GM18519 (cell line): ENCODE data around the gene ACP4.

Experiments used
- ATAC-seq: cut with Tn5 transposase; IDR thresholded peaks from one replicate; pipeline ENCODE4 v1.9.1; 2021; ENCODE audit warnings: mild to moderate bottlenecking, moderate library complexity; ENCODE audit not compliant: unreplicated experiment, low FRiP score

The ACP4 gene

DNA sequence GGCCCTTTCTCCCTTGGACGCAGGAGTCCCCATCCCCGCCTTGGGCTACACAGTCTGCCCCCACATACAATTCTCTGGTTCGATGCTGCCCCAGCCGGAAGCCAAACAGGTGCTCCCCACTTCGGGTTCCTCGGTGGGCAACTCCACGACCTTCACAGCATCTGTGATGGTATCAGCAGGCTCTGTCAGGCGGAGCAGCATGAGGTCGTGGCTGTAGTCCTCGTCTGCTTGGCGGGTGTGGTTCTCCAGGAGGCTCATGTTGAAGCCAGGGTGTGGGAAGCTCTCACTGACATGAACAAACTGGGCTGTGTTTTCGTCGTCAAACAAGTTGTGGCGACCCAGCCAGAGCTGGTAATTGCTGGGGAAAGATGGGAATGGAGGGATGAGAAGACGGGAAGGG is 29.9 kb downstream of the ACP4 start:
- no peak for ATAC-seq

DNA sequence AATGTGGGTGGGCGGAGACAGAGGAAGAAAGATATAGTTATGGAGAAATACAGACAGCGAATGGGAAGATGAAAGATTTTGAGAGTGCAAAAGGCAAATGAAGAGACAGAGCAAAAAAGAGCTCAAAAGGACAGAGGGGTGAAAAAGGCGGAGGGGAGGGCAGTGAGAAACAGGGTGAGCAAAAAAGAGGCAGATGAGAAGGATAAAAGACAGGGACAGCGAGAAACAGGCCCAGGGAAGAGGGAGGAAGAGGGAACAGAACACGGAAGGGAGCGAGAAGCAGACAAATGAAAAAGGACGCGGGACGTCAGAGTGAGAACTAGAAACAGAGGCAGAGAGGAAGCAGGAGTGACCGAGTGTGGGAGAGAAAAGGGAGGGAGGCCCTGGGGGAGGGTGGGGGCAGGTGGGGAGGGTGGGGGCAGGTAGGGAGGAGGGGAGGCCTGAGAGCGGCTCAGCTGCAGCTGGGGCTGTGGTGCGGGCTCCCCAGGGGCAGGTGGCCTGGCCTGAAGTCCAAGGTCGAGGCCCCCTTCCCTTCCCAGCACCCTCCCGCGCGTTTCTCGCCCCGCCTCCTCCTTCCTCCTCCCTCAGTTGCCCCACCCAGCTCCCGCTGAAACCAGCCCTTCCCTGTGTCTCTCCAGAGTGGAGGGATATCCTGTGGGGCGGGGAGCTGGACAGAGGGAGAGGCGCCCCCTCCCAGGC is 30.5 kb downstream of the ACP4 start:
- ATAC-seq, result no peak

DNA sequence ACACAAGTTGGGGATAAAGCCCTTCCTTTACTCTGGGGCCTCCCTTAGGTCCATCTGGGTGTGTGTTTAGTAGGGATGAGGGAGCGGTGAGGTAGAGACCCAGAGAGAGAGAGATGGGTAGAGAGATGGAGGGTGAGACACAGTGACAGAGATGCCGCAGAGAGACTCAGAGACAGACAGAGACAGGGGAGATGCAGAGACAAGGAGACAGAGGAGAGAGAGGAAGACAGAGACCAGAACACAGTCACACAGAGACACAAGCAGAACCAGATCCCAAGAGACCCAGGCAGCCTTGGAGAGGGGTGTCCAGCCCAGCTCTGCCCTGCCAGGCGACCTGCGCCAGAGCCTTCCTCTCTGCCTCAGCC is 31.0 kb downstream of the ACP4 start:
- ATAC-seq, result no peak

DNA sequence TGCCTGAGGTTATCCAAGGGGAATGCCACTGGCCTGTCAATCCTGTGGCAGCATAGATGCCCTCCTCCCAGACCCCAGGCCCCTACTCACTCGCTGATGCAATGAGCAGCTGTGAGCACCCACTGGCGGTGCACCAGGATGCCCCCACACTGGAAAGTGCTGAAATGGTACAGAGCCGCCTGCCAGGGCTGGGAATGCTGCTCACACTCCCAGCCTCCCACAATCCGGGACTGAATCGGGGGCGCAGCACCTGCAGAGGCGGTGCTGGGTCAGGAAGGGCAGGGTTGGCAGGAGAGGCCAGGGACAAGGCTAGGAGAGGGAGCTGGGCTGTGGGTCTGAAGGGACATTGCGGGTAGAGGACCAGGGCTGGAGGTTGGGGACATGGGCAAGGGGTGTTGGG is 31.4 kb downstream of the ACP4 start:
- ATAC-seq, result no peak

DNA sequence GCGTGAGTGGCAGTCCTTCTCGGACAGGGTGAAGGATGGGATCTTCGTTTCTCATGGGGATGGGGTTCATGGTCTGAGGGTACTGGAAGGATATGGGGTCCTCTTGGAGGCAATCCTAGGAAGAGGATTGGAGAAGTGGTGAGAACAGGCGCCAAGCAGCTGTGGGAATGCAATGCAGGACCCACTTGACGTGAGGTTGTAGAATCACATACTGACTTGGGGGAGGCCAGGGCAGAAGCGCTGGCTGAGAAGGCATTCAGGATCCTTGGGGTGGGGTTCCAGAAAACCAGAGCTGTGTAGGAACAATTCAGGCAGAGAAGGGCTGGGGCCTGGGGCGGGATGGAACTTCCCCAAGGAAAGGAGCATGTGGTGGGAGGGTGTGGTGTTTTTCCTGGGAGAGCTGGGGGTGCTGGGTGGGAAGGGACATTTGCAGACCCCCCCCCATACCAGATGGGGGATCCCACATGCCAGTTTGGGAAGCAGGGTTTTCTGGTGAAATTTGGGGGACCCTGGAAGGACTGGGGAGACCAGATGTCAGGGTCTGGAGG is 32.5 kb downstream of the ACP4 start:
- ATAC-seq, result no peak

DNA sequence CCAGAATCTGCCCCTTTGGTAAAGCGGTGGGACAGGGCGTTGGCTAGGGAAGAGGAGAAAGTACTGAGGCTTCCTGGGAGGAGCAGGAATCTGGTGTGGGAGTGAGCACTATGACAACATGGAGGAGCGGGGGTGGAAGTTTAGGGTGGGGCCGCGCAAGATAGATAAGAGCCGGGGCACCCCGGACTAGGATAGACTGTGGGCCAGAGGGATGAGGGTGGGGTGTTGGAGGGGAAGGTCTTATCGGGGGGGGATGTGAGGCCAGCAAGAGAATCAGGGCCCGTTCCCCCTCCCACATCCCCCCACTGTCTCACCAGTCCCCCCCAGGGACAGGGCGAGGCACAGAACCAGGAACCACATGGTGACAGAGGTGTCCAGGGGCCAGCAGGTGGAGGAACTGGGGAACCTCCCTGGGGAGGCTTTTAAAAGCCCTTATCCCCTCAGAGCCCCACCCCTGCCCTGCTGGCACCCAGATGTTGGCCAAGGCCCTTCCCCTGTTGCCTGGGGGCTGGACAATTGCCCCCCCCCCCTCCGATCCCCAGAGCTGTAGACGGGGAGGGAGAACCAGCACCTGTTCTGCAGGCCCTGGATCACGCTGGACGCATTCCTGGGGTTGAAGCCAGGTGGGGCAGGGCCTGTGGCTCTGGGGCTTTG is 33.3 kb downstream of the ACP4 start, which contains the start of gene KLK1:
TSS of gene KLK1 (minus strand) at position 399 of the 654 bp plus-strand sequence. CDS start at position 360, 39 bp downstream.
- ATAC-seq, result no peak

DNA sequence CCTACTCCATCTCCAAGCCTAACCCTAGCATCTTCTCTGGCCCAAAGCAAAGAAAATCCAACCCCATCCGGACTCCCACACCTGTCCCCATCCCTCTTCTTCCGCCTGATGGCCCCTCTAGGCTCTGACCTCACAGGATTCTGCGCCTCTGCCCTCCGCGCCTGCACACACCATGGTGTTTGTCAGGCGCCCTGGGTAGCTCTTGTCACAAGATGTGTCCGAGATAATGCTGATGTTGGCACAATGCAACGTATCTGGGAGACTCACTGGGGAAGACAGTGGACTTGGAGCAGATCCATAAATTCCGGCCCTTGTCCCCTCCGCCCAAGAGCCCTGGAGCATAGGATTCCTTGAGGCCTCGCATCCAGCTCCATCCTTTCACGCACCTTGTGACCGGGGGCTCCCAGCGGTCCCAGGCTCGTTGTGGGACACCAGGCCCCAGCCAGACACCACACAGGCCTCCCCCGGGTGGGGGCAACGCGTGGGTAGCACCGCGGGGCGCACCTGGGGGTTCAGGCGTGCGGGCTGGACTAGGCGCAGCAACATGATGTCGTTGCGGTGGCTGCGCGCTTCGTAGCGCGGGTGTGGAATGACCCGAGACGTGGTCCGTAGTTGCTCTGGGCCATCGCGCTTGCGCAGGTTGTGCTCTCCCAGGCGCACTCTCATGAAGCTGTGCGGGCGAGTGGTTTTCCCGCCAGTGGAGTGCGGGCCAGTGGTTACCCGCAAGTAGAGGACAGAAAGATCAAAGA is 36.5 kb downstream of the ACP4 start:
- ATAC-seq, result no peak

DNA sequence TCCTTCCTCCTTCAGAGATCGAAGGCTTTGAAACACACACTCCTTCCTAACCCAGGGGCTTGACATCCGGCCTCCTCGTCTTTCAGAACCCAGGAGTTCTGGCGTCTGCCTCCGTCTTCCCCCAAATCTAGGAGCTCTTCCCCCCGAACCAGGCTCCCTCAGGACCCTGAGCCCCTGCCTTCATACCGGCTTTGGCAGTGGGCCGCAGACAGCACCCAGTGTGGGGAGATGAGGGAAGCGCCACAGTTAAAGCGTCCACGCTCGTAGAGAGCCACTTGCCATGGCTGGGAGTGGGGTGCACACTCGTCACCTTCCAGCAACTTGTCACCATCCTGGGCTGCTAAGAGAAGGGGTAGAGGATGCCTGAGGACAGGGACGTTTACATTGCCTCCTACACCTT is 37.3 kb downstream of the ACP4 start:
- no peak for ATAC-seq

DNA sequence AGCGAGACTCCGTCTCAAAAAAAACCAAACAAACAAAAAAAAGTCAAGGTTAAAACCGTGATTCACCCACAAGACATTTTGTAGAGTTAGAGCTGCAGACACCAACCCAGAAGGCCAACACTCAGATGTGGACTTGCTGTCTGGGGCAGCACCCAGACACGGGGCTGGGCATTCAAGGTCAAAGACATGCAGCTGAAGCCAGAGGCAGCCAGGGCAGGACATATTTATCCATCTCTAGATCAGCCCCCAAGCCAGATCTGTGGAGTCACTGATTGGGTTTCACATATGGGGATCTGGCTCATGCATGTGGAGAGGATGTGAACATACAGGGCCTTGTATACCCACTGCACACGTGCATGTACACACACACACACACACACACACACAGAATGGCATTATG is 39.6 kb downstream of the ACP4 start:
- ATAC-seq, result no peak

DNA sequence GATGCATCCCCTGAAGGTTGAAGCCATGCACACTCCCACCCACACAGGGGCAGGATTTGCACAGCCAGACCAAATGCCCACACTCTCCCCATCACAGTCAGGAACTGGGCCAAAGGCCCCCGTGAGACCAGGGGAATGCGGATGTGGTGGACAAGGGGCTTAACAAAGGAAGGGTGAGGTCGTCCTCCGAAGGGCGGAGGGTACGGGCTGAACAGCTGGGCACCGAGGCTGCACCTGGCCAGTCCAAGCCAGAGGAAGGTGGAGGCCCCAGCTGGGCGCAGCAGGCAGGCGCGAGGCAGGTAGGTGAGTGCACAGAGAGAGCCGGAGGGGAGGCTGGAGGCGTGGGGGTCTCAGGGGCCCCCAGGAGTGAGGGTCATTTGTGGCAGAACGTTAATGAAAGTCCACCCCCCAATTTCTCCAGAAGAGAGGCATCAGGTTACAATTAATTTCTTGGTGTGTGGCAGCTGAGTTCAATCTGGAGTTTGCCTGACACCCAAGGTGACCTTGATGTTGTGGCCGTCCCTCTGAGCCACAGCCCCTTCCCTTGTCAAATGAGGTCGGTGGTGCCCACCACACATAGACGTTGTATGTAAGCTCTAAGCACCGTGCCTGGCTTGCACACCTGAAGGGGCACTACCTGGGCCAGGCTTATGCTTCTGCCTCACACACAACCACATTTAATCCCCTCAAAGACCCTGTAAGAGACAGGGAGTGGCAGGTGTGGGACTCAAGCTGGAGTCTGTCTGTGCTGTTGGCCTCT is 40.2 kb downstream of the ACP4 start:
- ATAC-seq, result no peak

DNA sequence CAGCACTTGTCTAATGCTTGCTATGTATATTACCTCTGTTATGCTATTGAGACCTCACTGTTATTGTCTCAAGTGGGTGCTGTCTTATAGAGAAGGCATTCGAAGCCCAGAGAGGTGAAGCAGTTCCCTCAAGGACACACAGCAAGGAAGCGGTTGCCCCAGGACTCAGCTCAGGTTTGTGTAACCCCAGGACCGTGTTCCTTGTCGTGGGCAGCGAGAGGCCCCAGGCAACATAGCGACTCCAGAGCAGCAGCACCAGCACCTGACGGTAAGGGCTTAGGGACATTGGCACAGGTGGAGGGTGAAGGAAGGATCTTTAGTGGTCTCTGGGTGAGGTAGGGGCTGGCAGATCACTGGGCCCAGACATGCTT is 40.8 kb downstream of the ACP4 start:
- no peak for ATAC-seq

DNA sequence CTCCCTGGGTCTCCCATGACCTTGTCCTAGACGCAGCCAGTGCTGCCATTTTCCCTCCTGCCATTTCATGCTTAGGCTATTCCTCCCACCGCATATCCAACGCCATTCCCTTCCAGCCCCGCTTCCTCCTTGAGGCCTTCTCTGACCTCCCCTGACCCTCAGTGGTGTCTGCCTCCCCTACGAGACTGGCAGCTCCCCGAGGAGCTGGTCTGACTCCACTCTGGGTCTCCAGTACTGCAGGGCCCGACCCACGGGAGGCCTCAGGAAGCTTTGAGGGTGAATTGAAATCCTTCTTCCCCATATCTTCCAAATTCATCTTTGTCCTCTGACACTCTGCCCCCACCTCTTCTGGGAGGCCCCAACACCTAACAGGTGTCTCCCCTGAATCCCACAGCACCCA is 42.5 kb downstream of the ACP4 start:
- ATAC-seq, result no peak

DNA sequence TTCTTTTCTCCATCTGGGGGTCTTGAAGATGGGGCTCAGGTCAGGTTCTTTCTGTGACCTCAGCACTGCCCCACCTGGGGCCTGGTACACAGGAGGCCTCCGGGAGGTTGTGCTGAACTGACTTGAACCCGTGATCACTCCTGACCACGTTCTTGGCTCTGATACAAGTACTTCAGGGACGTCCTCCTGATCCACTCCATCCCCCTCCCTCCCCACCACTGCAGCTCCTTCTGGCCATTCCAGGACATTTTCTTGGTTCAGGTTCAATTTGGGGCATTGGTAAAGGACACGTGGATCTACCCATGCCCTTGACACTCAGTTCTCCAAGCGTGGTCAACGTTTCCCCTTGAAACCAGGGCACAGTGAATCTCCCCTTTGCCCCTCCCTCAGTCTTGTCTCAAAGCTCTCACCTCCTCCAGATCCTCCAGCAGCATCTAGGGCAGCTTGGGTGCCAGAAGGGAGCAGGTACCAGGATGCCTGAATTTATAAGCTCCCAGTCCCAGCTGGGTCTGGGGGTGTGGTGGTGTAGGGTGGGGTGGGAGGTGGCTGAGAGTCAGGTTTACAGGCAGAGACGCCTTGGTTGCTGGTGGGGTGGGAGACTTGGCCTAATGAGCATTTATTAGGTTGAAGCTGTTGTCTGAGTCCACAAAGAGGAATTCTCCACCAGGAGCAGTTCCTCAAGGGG is 43.0 kb downstream of the ACP4 start, which contains the start of gene KLK15:
TSS of gene KLK15 (minus strand) at position 458 of the 685 bp plus-strand sequence. CDS start 2,082 bp downstream, outside the sequence.
- ATAC-seq, result no peak

DNA sequence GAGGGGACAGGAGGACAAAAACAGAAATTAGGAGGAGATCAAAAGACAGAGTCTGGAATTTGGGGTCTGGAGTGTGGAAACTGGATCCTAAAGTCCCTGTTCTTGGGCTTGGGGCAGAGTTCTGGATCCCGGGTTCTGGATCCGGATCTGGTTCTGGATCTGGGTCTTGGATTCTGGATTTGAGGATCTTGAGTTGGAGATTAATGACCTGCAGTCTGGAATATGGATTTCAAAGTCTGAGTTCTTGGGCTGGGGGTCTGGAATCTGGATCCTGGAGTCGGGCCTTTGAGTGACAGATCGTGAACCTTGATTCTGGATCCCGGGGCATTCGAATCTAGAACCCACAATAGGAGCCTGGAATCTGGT is 43.6 kb downstream of the ACP4 start:
- ATAC-seq, result no peak

DNA sequence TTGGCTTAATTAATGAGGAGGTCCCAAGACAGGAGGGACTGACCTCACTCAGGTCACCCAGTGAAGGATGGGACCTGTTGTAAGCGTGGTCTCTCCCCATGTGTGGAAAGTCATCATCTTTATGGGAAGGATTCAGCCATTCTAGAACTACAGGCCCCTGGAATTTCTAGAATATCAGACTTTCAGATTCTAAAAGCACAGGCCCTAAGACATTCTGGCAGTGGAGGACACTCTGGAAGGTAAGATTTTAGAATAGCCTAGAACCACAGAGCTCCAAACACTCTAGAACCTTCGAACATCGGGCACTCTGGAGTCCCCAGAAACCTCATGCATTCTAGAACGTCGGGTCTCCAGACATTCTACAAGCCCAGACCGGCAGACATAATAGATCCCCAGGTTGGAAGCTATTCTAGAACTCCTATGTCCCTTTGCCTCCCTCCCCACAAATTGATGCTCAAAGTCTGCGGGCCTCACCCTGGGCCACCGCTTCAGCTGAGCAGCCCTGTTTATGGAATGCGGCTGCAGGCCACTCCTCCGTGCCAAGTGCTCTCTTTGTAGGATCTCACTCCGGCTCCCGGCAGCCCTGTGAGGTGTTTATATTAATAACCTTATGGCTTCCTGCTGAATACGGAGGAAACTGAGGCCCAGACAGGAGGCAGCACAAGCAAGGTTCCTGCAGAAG is 45.0 kb downstream of the ACP4 start:
- no peak for ATAC-seq

DNA sequence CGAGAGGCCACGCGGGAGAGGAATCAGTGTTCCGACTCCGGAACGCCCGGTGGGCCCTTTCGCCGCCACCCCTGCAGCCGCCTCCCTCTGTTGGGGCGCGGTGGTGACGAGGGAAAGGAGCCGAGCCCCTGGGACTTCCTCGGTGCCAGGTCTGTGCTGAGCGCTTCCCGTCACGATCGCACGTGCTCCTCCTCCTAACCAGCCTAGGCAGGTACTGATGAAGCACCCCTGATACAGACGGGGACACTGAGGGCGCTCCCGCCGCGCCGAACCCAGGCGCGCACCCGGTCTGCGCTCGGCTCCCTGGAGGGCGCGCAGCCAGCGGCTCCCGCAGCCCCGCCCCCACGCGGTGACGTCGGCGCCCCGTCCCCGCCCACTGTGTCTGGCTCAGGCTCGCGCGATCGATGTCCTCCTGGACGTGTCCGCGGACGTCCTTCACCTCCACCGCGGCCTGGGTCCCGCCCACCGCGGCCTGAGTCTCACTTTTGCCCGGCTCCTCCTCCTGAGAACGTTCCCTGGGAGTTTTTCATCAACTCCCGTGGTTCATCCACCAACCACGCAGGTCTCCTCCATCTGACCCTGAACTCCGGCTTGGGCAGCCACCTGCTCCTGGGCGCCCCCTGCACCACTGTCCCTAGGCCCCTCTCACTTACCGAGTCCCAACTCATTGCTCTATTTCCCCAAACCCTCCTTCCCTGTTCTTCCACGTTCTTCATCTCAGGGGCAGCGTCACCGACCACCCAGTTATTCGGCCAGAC is 45.7 kb downstream of the ACP4 start:
- no peak for ATAC-seq

DNA sequence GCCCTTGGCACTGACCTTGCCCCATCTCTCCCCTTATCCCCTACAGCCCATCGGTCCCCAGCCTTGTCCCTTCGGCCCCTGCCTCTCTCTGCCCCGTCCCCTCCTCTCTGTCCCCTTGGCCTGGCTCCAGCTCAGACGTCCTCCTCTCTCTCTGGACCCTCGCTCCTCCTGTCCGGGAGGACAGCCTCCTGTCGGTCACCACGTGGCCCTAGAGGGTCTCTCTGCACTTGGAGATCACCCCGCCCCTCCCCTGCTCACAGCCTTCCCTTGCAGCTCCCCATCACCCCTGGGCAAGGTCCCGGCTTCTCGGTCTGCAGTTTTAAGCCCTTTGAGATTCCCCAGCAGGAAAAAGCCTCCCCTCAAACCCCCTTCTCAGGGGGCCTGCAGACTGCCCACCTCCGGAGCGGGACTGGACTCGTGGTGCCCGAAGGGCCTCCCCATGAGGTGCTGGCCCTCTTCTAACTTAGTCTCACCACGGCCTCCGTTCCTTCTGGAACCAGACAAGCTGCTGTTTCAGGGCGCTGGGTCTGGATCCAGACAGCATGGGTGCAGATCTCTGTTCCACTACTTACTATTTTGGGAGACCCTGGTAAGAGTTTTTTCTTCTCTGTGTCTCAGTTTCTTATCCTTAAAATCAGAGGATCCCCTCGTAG is 46.5 kb downstream of the ACP4 start:
- no peak for ATAC-seq

DNA sequence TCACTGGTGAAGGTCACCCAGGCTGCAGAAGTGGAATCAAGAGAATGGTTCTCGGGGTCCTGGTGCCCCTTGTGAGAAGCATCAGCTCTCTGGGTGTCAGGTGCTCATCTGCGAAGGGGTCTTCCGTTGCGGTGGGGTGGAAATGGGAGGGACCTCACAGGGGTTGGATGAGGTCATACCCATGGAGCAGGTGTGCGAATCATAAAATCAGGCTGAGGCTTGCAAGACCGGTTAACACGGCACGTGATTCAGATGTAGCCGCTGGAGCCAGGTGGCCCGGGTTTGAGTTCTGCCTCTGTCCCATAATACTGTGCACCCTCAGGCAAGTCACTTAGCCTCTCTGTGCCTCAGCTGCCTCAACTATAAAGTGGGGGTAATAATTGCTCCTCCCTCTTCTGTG is 47.1 kb downstream of the ACP4 start:
- no peak for ATAC-seq
